ENCODE data around the gene GMCL1. TPM values are rescaled to one million over a fixed set of nuclear protein-coding genes. Genes with fewer than 3 reads are reported as not detected.
A peak's percentile ranks its signal among the peaks of the same experiment; 100 is the strongest.

GMCL1 gene
- total RNA-seq = 18.6 TPM

GRCh38 chr2:69829256-69830044 lies at the start of gene GMCL1:
Gene GMCL1 (plus strand): TSS chr2:69829660. CDS start chr2:69829893, 233 bp downstream.
- H3K9me3 ChIP-seq (ENCODE audit: low read depth, low read length) = no peaks in the 10 kb centered on the region
- no peaks in the 10 kb centered on the region for H3K27me3 ChIP-seq (ENCODE audit: insufficient read depth, low read length)
- H3K4me3 ChIP-seq (ENCODE audit: low read length) = peak within 1 kb of the TSS; percentile 82
- H3K4me1 ChIP-seq (ENCODE audit: insufficient read depth, low read length) = peaks cover 24% of the 10 kb centered on the region

GRCh38 chr2:69780921-69781320 lies 48.5 kb upstream of the GMCL1 start:
- Histone ChIP-seq H3K27me3 (ENCODE audit: insufficient read depth, low read length) (no peaks in the 10 kb centered on the region), H3K9me3 (ENCODE audit: low read depth, low read length) (no peaks in the 10 kb centered on the region), H3K4me1 (ENCODE audit: insufficient read depth, low read length) (peaks cover 24% of the 10 kb centered on the region), H3K4me3 (ENCODE audit: low read length) (no peak overlapping the region)

- no peaks in the 10 kb centered on the region for H3K27me3 ChIP-seq (ENCODE audit: insufficient read depth, low read length)
- no peaks in the 10 kb centered on the region for H3K9me3 ChIP-seq (ENCODE audit: low read depth, low read length)
- H3K4me1 ChIP-seq (ENCODE audit: insufficient read depth, low read length) = peaks cover 18% of the 10 kb centered on the region
- no peak overlapping the region for H3K4me3 ChIP-seq (ENCODE audit: low read length)
Observed at GRCh38 chr2:69781321-69782248, 47.9 kb upstream of the GMCL1 start.

GRCh38 chr2:69784228-69784627 lies 45.2 kb upstream of the GMCL1 start:
- Histone ChIP-seq H3K27me3 (ENCODE audit: insufficient read depth, low read length) (no peaks in the 10 kb centered on the region), H3K9me3 (ENCODE audit: low read depth, low read length) (no peaks in the 10 kb centered on the region), H3K4me3 (ENCODE audit: low read length) (no peak overlapping the region), H3K4me1 (ENCODE audit: insufficient read depth, low read length) (peaks cover 12% of the 10 kb centered on the region)

- peaks cover 22% of the 10 kb centered on the region for H3K4me1 ChIP-seq (ENCODE audit: insufficient read depth, low read length)
- no peaks in the 10 kb centered on the region for H3K27me3 ChIP-seq (ENCODE audit: insufficient read depth, low read length)
- H3K9me3 ChIP-seq (ENCODE audit: low read depth, low read length) = no peaks in the 10 kb centered on the region
- H3K4me3 ChIP-seq (ENCODE audit: low read length) = no peak overlapping the region
Observed at GRCh38 chr2:69785358-69785757, 44.1 kb upstream of the GMCL1 start.

GRCh38 chr2:69786052-69786560 lies 43.4 kb upstream of the GMCL1 start:
- Histone ChIP-seq H3K27me3 (ENCODE audit: insufficient read depth, low read length) (no peaks in the 10 kb centered on the region), H3K4me3 (ENCODE audit: low read length) (no peak overlapping the region), H3K4me1 (ENCODE audit: insufficient read depth, low read length) (peaks cover 20% of the 10 kb centered on the region), H3K9me3 (ENCODE audit: low read depth, low read length) (no peaks in the 10 kb centered on the region)

- Histone ChIP-seq H3K4me3 (ENCODE audit: low read length) (no peak overlapping the region), H3K27me3 (ENCODE audit: insufficient read depth, low read length) (no peaks in the 10 kb centered on the region), H3K9me3 (ENCODE audit: low read depth, low read length) (no peaks in the 10 kb centered on the region), H3K4me1 (ENCODE audit: insufficient read depth, low read length) (peaks cover 16% of the 10 kb centered on the region)
Observed at GRCh38 chr2:69789175-69789721, 40.2 kb upstream of the GMCL1 start.

GRCh38 chr2:69789772-69790600 lies 39.5 kb upstream of the GMCL1 start:
- no peaks in the 10 kb centered on the region for H3K27me3 ChIP-seq (ENCODE audit: insufficient read depth, low read length)
- no peaks in the 10 kb centered on the region for H3K9me3 ChIP-seq (ENCODE audit: low read depth, low read length)
- peaks cover 16% of the 10 kb centered on the region for H3K4me1 ChIP-seq (ENCODE audit: insufficient read depth, low read length)
- no peak overlapping the region for H3K4me3 ChIP-seq (ENCODE audit: low read length)

GRCh38 chr2:69790601-69790959 lies 38.9 kb upstream of the GMCL1 start:
- Histone ChIP-seq H3K4me3 (ENCODE audit: low read length) (no peak overlapping the region), H3K4me1 (ENCODE audit: insufficient read depth, low read length) (peaks cover 16% of the 10 kb centered on the region), H3K9me3 (ENCODE audit: low read depth, low read length) (no peaks in the 10 kb centered on the region), H3K27me3 (ENCODE audit: insufficient read depth, low read length) (no peaks in the 10 kb centered on the region)

- no peak overlapping the region for H3K4me3 ChIP-seq (ENCODE audit: low read length)
- H3K27me3 ChIP-seq (ENCODE audit: insufficient read depth, low read length) = no peaks in the 10 kb centered on the region
- no peaks in the 10 kb centered on the region for H3K9me3 ChIP-seq (ENCODE audit: low read depth, low read length)
- H3K4me1 ChIP-seq (ENCODE audit: insufficient read depth, low read length) = peaks cover 16% of the 10 kb centered on the region
Observed at GRCh38 chr2:69791045-69791444, 38.4 kb upstream of the GMCL1 start.

GRCh38 chr2:69796174-69796573 lies 33.3 kb upstream of the GMCL1 start:
- H3K9me3 ChIP-seq (ENCODE audit: low read depth, low read length) = no peaks in the 10 kb centered on the region
- H3K4me1 ChIP-seq (ENCODE audit: insufficient read depth, low read length) = peaks cover 19% of the 10 kb centered on the region
- no peaks in the 10 kb centered on the region for H3K27me3 ChIP-seq (ENCODE audit: insufficient read depth, low read length)
- no peak overlapping the region for H3K4me3 ChIP-seq (ENCODE audit: low read length)

- Histone ChIP-seq H3K9me3 (ENCODE audit: low read depth, low read length) (no peaks in the 10 kb centered on the region), H3K4me3 (ENCODE audit: low read length) (no peak overlapping the region), H3K27me3 (ENCODE audit: insufficient read depth, low read length) (no peaks in the 10 kb centered on the region), H3K4me1 (ENCODE audit: insufficient read depth, low read length) (peaks cover 19% of the 10 kb centered on the region)
Observed at GRCh38 chr2:69797235-69797634, 32.2 kb upstream of the GMCL1 start.

- H3K27me3 ChIP-seq (ENCODE audit: insufficient read depth, low read length) = no peaks in the 10 kb centered on the region
- H3K4me1 ChIP-seq (ENCODE audit: insufficient read depth, low read length) = peaks cover 23% of the 10 kb centered on the region
- no peaks in the 10 kb centered on the region for H3K9me3 ChIP-seq (ENCODE audit: low read depth, low read length)
- H3K4me3 ChIP-seq (ENCODE audit: low read length) = no peak overlapping the region
Observed at GRCh38 chr2:69797836-69798289, 31.6 kb upstream of the GMCL1 start.

GRCh38 chr2:69798290-69798908 lies 31.1 kb upstream of the GMCL1 start:
- Histone ChIP-seq H3K9me3 (ENCODE audit: low read depth, low read length) (no peaks in the 10 kb centered on the region), H3K4me1 (ENCODE audit: insufficient read depth, low read length) (peaks cover 28% of the 10 kb centered on the region), H3K27me3 (ENCODE audit: insufficient read depth, low read length) (no peaks in the 10 kb centered on the region), H3K4me3 (ENCODE audit: low read length) (no peak overlapping the region)

Measured in mononuclear cell (primary cell).